ENCODE measurements around the gene GPRC5C.

DNA sequence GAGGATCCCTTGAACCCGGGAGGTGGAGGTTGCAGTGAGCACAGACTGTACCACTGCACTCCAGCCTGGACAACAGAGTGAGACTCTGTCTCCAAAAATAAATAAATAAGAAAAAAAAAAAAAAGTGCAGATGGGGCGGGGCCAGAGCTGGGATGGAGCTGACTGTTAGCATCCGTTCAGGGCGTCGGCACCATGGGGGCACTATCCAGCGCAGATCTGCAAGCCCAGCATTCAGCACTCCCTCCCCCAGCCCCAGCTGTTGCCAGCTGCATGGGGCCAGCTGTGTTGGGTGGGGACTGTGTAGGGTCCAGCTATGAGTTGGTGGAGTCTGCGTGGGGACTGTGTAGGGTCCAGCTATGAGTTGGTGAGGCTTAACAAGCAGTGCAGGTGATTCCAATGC lies 13.3 kb downstream of the GPRC5C start:
- TF ChIP-seq, protein P1, sequence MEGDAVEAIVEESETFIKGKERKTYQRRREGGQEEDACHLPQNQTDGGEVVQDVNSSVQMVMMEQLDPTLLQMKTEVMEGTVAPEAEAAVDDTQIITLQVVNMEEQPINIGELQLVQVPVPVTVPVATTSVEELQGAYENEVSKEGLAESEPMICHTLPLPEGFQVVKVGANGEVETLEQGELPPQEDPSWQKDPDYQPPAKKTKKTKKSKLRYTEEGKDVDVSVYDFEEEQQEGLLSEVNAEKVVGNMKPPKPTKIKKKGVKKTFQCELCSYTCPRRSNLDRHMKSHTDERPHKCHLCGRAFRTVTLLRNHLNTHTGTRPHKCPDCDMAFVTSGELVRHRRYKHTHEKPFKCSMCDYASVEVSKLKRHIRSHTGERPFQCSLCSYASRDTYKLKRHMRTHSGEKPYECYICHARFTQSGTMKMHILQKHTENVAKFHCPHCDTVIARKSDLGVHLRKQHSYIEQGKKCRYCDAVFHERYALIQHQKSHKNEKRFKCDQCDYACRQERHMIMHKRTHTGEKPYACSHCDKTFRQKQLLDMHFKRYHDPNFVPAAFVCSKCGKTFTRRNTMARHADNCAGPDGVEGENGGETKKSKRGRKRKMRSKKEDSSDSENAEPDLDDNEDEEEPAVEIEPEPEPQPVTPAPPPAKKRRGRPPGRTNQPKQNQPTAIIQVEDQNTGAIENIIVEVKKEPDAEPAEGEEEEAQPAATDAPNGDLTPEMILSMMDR (IDR thresholded peaks at IDR 0.05): no peak
- no peak for TF ChIP-seq POLR2A (IDR thresholded peaks at IDR 0.05)

All from transverse colon (tissue), 3 donors.